ENCODE results near the gene TRIM39. TPM values are rescaled to one million over a fixed set of nuclear protein-coding genes. Genes with fewer than 3 reads are reported as not detected.
A peak's percentile ranks its signal among the peaks of the same experiment; 100 is the strongest.

Gene TRIM39
- total RNA-seq, 1 donor from 2014 or later: 11.5 TPM

- DNase-seq (no peak), ATAC-seq (no peak)
- intact Hi-C loops (cut with DNase I): no loop called here
- Histone ChIP-seq H3K36me3 (peaks cover 9% of the 10 kb centered on the region), H3K4me3 (no peak overlapping the region), H3K27me3 (no peaks in the 10 kb centered on the region), H3K27ac (no peak overlapping the region), H3K9me3 (no peaks in the 10 kb centered on the region), H3K4me1 (peaks cover 5% of the 10 kb centered on the region)
- TF ChIP-seq CTCF (IDR thresholded peaks at IDR 0.05): no peak
Measured at GRCh38 chr6:30350524-30350923, 23.8 kb downstream of the TRIM39 start.

- Histone ChIP-seq H3K4me3 (no peak overlapping the region), H3K9me3 (no peaks in the 10 kb centered on the region), H3K27me3 (peaks cover 15% of the 10 kb centered on the region), H3K27ac (no peak overlapping the region), H3K4me1 (peaks cover under 1% of the 10 kb centered on the region), H3K36me3 (no peaks in the 10 kb centered on the region)
- TF ChIP-seq CTCF (IDR thresholded peaks at IDR 0.05): no peak
- no peak for DNase-seq
- no peak for ATAC-seq
- intact Hi-C loops (cut with DNase I): no loop called here
Measured at GRCh38 chr6:30352550-30352949, 25.8 kb downstream of the TRIM39 start.

GRCh38 chr6:30355281-30355680 is 28.6 kb downstream of the TRIM39 start:
- TF ChIP-seq CTCF (IDR thresholded peaks at IDR 0.05): no peak
- ATAC-seq: no peak
- intact Hi-C loops (cut with DNase I): no loop called here
- no peak for DNase-seq
- peaks cover 40% of the 10 kb centered on the region for H3K27me3 ChIP-seq
- H3K4me1 ChIP-seq: peaks cover 6% of the 10 kb centered on the region
- H3K9me3 ChIP-seq: no peaks in the 10 kb centered on the region
- H3K36me3 ChIP-seq: no peaks in the 10 kb centered on the region
- no peak overlapping the region for H3K4me3 ChIP-seq
- no peak overlapping the region for H3K27ac ChIP-seq

- no peak for TF ChIP-seq CTCF (IDR thresholded peaks at IDR 0.05)
- intact Hi-C loops (cut with DNase I): no loop called here
- DNase-seq (no peak), ATAC-seq (no peak)
- Histone ChIP-seq H3K9me3 (no peaks in the 10 kb centered on the region), H3K27me3 (peaks cover 41% of the 10 kb centered on the region), H3K36me3 (no peaks in the 10 kb centered on the region), H3K4me3 (no peak overlapping the region), H3K4me1 (peaks cover 6% of the 10 kb centered on the region), H3K27ac (no peak overlapping the region)
Measured at GRCh38 chr6:30356536-30356935, 29.8 kb downstream of the TRIM39 start.

GRCh38 chr6:30357678-30358540 is 31.2 kb downstream of the TRIM39 start:
- intact Hi-C loops (cut with DNase I): no loop called here
- Histone ChIP-seq H3K4me1 (peaks cover 6% of the 10 kb centered on the region), H3K4me3 (peak overlapping the region; percentile 31), H3K27ac (no peak overlapping the region), H3K36me3 (no peaks in the 10 kb centered on the region), H3K9me3 (no peaks in the 10 kb centered on the region), H3K27me3 (peaks cover 49% of the 10 kb centered on the region)
- peak; percentile 69 for TF ChIP-seq CTCF (IDR thresholded peaks at IDR 0.05)
- ATAC-seq: peak; percentile 86
- no peak for DNase-seq
